A673 (cell line): ENCODE measurements around the gene DHX34.

Experiments
- EZH2 ChIP-seq: fragments of 200-600 bp; sonication (generic); IDR thresholded peaks from 2 replicates; pipeline ENCODE4 v1.6.1; 2017; ENCODE audit warnings: borderline replicate concordance, low read depth, mild to moderate bottlenecking, mixed read lengths, antibody characterized with exemption, low read length; ENCODE audit not compliant: poor library complexity, severe bottlenecking
- TF ChIP-seq, protein P1 (sequence below): fragments of 300-800, 200-600 bp; sonication (generic); conservative IDR thresholded peaks from 2 replicates; pipeline ENCODE4 v1.5.1; 2017; ENCODE audit warnings: low read depth, mild to moderate bottlenecking, antibody characterized with exemption, low read length, moderate library complexity, mixed read lengths

DNA sequence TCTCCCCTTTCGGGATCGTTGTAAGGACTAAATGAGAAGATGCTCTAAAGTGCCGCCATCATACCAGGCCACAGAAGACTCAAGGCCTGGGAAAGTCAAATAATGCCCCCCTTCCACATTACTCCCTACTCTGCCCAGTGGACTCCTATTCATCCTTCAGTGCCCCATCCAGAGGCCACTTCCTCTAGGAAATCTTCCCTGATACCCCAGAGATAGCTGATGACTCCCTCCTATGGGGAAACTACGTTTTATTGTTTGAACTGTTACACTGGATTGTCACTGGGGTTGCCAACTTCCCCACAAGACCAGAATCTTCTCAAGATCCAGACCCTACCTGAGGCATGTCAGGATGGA lies 56.1 kb downstream of the DHX34 start:
- TF ChIP-seq, protein P1, sequence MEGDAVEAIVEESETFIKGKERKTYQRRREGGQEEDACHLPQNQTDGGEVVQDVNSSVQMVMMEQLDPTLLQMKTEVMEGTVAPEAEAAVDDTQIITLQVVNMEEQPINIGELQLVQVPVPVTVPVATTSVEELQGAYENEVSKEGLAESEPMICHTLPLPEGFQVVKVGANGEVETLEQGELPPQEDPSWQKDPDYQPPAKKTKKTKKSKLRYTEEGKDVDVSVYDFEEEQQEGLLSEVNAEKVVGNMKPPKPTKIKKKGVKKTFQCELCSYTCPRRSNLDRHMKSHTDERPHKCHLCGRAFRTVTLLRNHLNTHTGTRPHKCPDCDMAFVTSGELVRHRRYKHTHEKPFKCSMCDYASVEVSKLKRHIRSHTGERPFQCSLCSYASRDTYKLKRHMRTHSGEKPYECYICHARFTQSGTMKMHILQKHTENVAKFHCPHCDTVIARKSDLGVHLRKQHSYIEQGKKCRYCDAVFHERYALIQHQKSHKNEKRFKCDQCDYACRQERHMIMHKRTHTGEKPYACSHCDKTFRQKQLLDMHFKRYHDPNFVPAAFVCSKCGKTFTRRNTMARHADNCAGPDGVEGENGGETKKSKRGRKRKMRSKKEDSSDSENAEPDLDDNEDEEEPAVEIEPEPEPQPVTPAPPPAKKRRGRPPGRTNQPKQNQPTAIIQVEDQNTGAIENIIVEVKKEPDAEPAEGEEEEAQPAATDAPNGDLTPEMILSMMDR: no peak
- no peak for TF ChIP-seq EZH2
